Measurements from ENCODE around the gene CLEC4F.

CLEC4F gene

GRCh38 chr2:70759446-70759845, 61.0 kb downstream of the CLEC4F start:
- DNase-seq (ENCODE audit: extremely low read depth in 1 of 2, low read depth in 1 of 2) = no peak
